CD14-positive monocyte (primary cell): ENCODE measurements around the gene CDK19. TPM values are rescaled to one million over a fixed set of nuclear protein-coding genes. Genes with fewer than 3 reads are reported as not detected.

Experiments used
- DNase-seq, 3 donors: peaks; one replicate each; pipeline ENCODE4 v3.0.0-alpha.2; 2011 to 2022
- H2AFZ ChIP-seq: 2 replicates; pipeline ENCODE4 v1.6.0; 2012; ENCODE audit warnings: mild to moderate bottlenecking, low read depth, low read length, inconsistent platforms; ENCODE audit not compliant: insufficient read depth, poor library complexity, severe bottlenecking
- H3K27ac ChIP-seq, 2 donors: 1 replicate in 1 of 2; 2 replicates in 1 of 2; pipeline ENCODE4 v1.5.1; 2012 to 2013; ENCODE audit warnings: low read length in 2 of 2, control low read depth in 1 of 2, inconsistent platforms in 1 of 2, low read depth in 1 of 2, mild to moderate bottlenecking in 1 of 2
- H3K27me3 ChIP-seq, 2 donors: one replicate each; pipeline versions ENCODE4 v1.6.0 to v1.6.1; 2011 to 2013; ENCODE audit warnings: low read length in 2 of 2; ENCODE audit not compliant: control insufficient read depth in 2 of 2, insufficient read depth in 2 of 2
- H3K36me3 ChIP-seq, 2 donors: replicated peaks in 1 of 2; 1 replicate in 1 of 2; 2 replicates in 1 of 2; pipeline versions ENCODE4 v1.5.1 to v1.6.1; 2012 to 2013; ENCODE audit warnings: low read length in 2 of 2, control low read depth in 1 of 2, inconsistent platforms in 1 of 2, mild to moderate bottlenecking in 1 of 2; ENCODE audit not compliant: insufficient read depth in 2 of 2, control insufficient read depth in 1 of 2
- H3K4me1 ChIP-seq, 2 donors: 1 replicate in 1 of 2; 2 replicates in 1 of 2; pipeline versions ENCODE4 v1.5.1 to v1.6.1; 2012 to 2013; ENCODE audit warnings: low read length in 2 of 2, control low read depth in 1 of 2, inconsistent platforms in 1 of 2, mild to moderate bottlenecking in 1 of 2, moderate library complexity in 1 of 2; ENCODE audit not compliant: insufficient read depth in 2 of 2, control insufficient read depth in 1 of 2
- H3K4me2 ChIP-seq: replicated peaks from 2 replicates; pipeline ENCODE3; 2012; ENCODE audit warnings: low read length, moderate library complexity, mild to moderate bottlenecking; ENCODE audit not compliant: poor library complexity, severe bottlenecking; ENCODE audit errors: extremely low read depth
- H3K4me3 ChIP-seq, 3 experiments: fragments of 200-600 bp in 1 of 3; sonication (generic) in 1 of 3; replicated peaks in 1 of 3; 1 replicate in 2 of 3; 2 replicates in 1 of 3; pipeline ENCODE4 v1.5.1; 2011 to 2013; ENCODE audit warnings: low read length in 3 of 3, mild to moderate bottlenecking in 3 of 3, control low read depth in 2 of 3, low read depth in 2 of 3, inconsistent platforms in 1 of 3, moderate library complexity in 1 of 3
- H3K79me2 ChIP-seq: 2 replicates; pipeline ENCODE4 v1.6.0; 2012; ENCODE audit warnings: mild to moderate bottlenecking, control low read depth, inconsistent platforms, low read length, moderate library complexity; ENCODE audit not compliant: insufficient read depth
- H3K9ac ChIP-seq: 2 replicates; pipeline ENCODE4 v1.6.0; 2017; ENCODE audit warnings: low read length, mild to moderate bottlenecking; ENCODE audit not compliant: insufficient read depth, poor library complexity, severe bottlenecking
- H3K9me3 ChIP-seq, 2 donors: replicated peaks in 1 of 2; 1 replicate in 1 of 2; 2 replicates in 1 of 2; pipeline versions ENCODE4 v1.5.1 to v1.6.1; 2012 to 2013; ENCODE audit warnings: low read length in 2 of 2, control low read depth in 1 of 2; ENCODE audit not compliant: control insufficient read depth in 1 of 2, insufficient read depth in 1 of 2
- H4K20me1 ChIP-seq: 2 replicates; pipeline ENCODE4 v1.6.0; 2012; ENCODE audit warnings: mild to moderate bottlenecking, low read length, control low read depth, moderate library complexity; ENCODE audit not compliant: insufficient read depth
- H3K27ac Mint-ChIP-seq, 7 donors: one replicate each; pipeline ENCODE4 v1.8.0; 2020; ENCODE audit warnings: mild to moderate bottlenecking in 7 of 7, mixed read lengths in 7 of 7, moderate library complexity in 6 of 7, inconsistent platforms in 2 of 7
- H3K27me3 Mint-ChIP-seq, 3 donors: one replicate each; pipeline ENCODE4 v1.8.0; 2021 to 2022; ENCODE audit warnings: low read depth in 3 of 3, mild to moderate bottlenecking in 3 of 3, mixed read lengths in 3 of 3, moderate library complexity in 3 of 3, inconsistent platforms in 1 of 3
- H3K36me3 Mint-ChIP-seq, 2 donors: one replicate each; pipeline ENCODE4 v1.8.0; 2020; ENCODE audit warnings: mixed read lengths in 2 of 2, inconsistent platforms in 1 of 2, mild to moderate bottlenecking in 1 of 2
- H3K4me1 Mint-ChIP-seq: one replicate; pipeline ENCODE4 v1.8.0; 2020; ENCODE audit warnings: mild to moderate bottlenecking, mixed read lengths
- H3K4me3 Mint-ChIP-seq, 2 donors: one replicate each; pipeline ENCODE4 v1.8.0; 2020; ENCODE audit warnings: mild to moderate bottlenecking in 2 of 2, mixed read lengths in 2 of 2, moderate library complexity in 1 of 2
- H3K9me3 Mint-ChIP-seq, 7 donors: one replicate each; pipeline ENCODE4 v1.8.0; 2020 to 2022; ENCODE audit warnings: mixed read lengths in 7 of 7, mild to moderate bottlenecking in 6 of 7, moderate library complexity in 6 of 7, inconsistent platforms in 2 of 7
- WGBS: methylation state at CpG from one replicate; pipeline ENCODE4 v1.1.5; 2013; ENCODE audit warnings: missing lambda C conversion rate; ENCODE audit not compliant: insufficient coverage; 5-methylcytosine and 5-hydroxymethylcytosine counted together
- intact Hi-C, 2 donors: fragments of 100-400 bp; cut with micrococcal nuclease; formaldehyde crosslinking; loops; one replicate each; pipeline versions ENCODE4 v1.15.0 to v1.15.1; 2023
- polyA plus RNA-seq, 3 donors: library from polyadenylated mRNA; depleted of rRNA in 1 of 3; unstranded in 2 of 3; stranded (reverse) in 1 of 3; fragments of 300-500 nt in 2 of 3; fragments of >200 nt in 1 of 3; fragmentation: Illumina TruSeq in 2 of 3; gene quantifications; 1 replicate in 2 of 3; 2 replicates in 1 of 3; pipeline ENCODE4 v1.2.3, GENCODE V29; 2012 to 2021
- TF ChIP-seq, protein P1 (sequence below): fragments of 200-600 bp; IDR thresholded peaks from one replicate; pipeline ENCODE4 v1.8.0; 2022; ENCODE audit warnings: antibody characterized with exemption, mild to moderate bottlenecking

CDK19 gene
- polyA plus RNA-seq, 3 donors: 2.7 to 12.0 (median 3.9) TPM

DNA sequence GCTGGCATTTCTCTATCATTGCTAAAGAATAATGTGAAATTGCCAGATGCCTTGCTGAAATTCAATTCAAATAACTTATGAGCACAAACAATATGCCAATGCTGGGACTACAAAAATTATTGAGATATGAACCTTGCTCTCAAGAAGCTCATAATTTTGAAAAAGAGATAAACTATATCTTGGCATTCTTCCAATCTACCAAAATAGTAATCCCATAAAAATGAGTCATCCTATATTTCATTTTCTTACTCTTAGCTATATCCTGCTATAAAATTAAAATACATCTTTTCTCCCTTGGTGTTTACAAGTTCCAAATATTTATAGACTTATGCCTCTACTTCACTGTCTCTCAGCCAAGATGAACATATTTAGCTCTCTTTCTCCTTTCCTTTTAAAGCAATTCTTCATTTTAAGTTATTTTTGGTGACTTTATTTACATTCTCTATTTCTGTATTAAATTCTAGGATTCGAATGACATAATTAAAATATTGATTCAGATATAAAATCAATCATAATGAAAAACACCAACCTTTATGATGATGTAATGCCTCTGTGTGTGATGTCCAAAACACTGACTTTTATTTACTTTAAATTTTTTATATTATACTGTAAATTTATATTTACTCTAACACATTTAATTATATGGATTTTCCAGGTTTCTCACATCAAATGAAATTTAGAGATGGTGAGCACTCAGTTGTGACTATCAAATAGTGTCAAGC is 152.6 kb downstream of the CDK19 start:
- H3K79me2 ChIP-seq: peaks cover 3% of the 10 kb centered on the region
- peaks cover 0 to 10% (median 2%) of the 10 kb centered on the region in 7 donors for H3K9me3 Mint-ChIP-seq
- TF ChIP-seq, protein P1, sequence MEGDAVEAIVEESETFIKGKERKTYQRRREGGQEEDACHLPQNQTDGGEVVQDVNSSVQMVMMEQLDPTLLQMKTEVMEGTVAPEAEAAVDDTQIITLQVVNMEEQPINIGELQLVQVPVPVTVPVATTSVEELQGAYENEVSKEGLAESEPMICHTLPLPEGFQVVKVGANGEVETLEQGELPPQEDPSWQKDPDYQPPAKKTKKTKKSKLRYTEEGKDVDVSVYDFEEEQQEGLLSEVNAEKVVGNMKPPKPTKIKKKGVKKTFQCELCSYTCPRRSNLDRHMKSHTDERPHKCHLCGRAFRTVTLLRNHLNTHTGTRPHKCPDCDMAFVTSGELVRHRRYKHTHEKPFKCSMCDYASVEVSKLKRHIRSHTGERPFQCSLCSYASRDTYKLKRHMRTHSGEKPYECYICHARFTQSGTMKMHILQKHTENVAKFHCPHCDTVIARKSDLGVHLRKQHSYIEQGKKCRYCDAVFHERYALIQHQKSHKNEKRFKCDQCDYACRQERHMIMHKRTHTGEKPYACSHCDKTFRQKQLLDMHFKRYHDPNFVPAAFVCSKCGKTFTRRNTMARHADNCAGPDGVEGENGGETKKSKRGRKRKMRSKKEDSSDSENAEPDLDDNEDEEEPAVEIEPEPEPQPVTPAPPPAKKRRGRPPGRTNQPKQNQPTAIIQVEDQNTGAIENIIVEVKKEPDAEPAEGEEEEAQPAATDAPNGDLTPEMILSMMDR: no peak
- peaks cover 6 to 27% of the 10 kb centered on the region in 2 donors for H3K36me3 ChIP-seq
- H3K4me3 ChIP-seq: no peak overlapping the region
- peaks cover 0 to 1% (median 0%) of the 10 kb centered on the region in 3 donors for H3K27me3 Mint-ChIP-seq
- H2AFZ ChIP-seq: no peak overlapping the region
- intact Hi-C loops: no loop called here
- H3K4me2 ChIP-seq: no peak overlapping the region
- H3K27ac ChIP-seq: no peak overlapping the region
- no peak overlapping the region for H3K4me3 Mint-ChIP-seq
- H3K36me3 Mint-ChIP-seq: peaks cover 27 to 28% of the 10 kb centered on the region in 2 donors
- no CpG with 5 or more reads among the region's 1 CpG for WGBS
- H3K4me1 ChIP-seq: peaks cover 25 to 26% of the 10 kb centered on the region in 2 donors
- peaks cover 24% of the 10 kb centered on the region for H3K4me1 Mint-ChIP-seq
- no peak overlapping the region for H3K27ac Mint-ChIP-seq
- no peak for DNase-seq
- H3K9me3 ChIP-seq: peaks cover 3 to 6% of the 10 kb centered on the region in 2 donors
- no peaks in the 10 kb centered on the region for H4K20me1 ChIP-seq
- H3K9ac ChIP-seq: no peak overlapping the region
- no peaks in the 10 kb centered on the region for H3K27me3 ChIP-seq

DNA sequence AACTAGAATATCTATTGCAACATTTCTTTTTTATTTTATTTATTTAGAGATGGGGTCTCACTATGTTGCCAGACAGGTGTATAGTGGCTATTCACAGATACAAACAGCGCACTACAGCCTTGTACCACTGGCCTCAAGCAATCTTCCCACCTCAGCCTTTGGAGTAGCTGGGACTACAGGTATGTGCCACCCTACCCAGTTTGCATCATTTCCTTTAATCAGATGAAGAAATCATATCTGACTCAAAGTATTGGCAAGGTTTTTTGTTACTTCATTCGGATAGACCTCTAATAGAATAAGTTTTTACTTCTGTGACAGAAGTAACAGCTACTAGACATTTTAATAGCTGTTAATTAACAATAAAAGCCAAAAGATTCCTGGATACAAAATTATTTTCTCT is 153.9 kb downstream of the CDK19 start:
- Mint-ChIP-seq H3K9me3 (peaks cover 0 to 10% (median 2%) of the 10 kb centered on the region in 7 donors), H3K4me1 (peaks cover 24% of the 10 kb centered on the region), H3K36me3 (peaks cover 27 to 28% of the 10 kb centered on the region in 2 donors), H3K4me3 (no peak overlapping the region), H3K27ac (no peak overlapping the region), H3K27me3 (peaks cover 0 to 1% (median 0%) of the 10 kb centered on the region in 3 donors)
- H2AFZ ChIP-seq: no peak overlapping the region
- no peaks in the 10 kb centered on the region for H3K27me3 ChIP-seq
- no peak for DNase-seq
- no peaks in the 10 kb centered on the region for H4K20me1 ChIP-seq
- no CpG with 5 or more reads among the region's 2 CpGs for WGBS
- peaks cover 6 to 38% of the 10 kb centered on the region in 2 donors for H3K36me3 ChIP-seq
- H3K79me2 ChIP-seq: peaks cover 3% of the 10 kb centered on the region
- no peak overlapping the region for H3K27ac ChIP-seq
- intact Hi-C loops: no loop called here
- TF ChIP-seq, protein P1: no peak
- H3K4me1 ChIP-seq: peaks cover 25 to 26% of the 10 kb centered on the region in 2 donors
- no peak overlapping the region for H3K4me3 ChIP-seq
- no peak overlapping the region for H3K4me2 ChIP-seq
- no peak overlapping the region for H3K9ac ChIP-seq
- H3K9me3 ChIP-seq: peaks cover 3 to 6% of the 10 kb centered on the region in 2 donors
